HG02970 (cell line): Measurements from ENCODE around the gene KRTAP10-9.
"Not testable (repeated sequence)": the region's sequence is repeated elsewhere in the genome, so short reads cannot be mapped to it uniquely, and the experiment has no call there.

ENCODE experiments used
- ATAC-seq: cut with Tn5 transposase; IDR thresholded peaks from one replicate; pipeline ENCODE4 v1.9.1; 2021; ENCODE audit warnings: mild to moderate bottlenecking, moderate library complexity, moderate number of reproducible peaks; ENCODE audit not compliant: unreplicated experiment, low FRiP score

Gene KRTAP10-9

GRCh38 chr21:44626673-44627143 lies at the start of gene KRTAP10-9:
KRTAP10-9 (plus strand) TSS chr21:44627093; CDS start chr21:44627172, 79 bp downstream.
- ATAC-seq, result no peak

- no peak for ATAC-seq
These were observed 48.4 kb upstream of the KRTAP10-9 start for GRCh38 chr21:44578371-44579055.

GRCh38 chr21:44579056-44579832 lies 47.6 kb upstream of the KRTAP10-9 start:
- no peak for ATAC-seq

GRCh38 chr21:44579833-44580144 lies 47.1 kb upstream of the KRTAP10-9 start:
- ATAC-seq, result no peak

- ATAC-seq, result not testable (repeated sequence)
These were observed 46.6 kb upstream of the KRTAP10-9 start, which contains the start of gene KRTAP10-5 for GRCh38 chr21:44580231-44580821. KRTAP10-5 (minus strand) TSS chr21:44580604; CDS start chr21:44580578, 26 bp downstream.

GRCh38 chr21:44581158-44581557 lies 45.7 kb upstream of the KRTAP10-9 start:
- ATAC-seq, result no peak

- ATAC-seq, result no peak
These were observed 44.8 kb upstream of the KRTAP10-9 start for GRCh38 chr21:44582055-44582454.

GRCh38 chr21:44583089-44583799 lies 43.6 kb upstream of the KRTAP10-9 start:
- no peak for ATAC-seq

- ATAC-seq, result no peak
These were observed 43.1 kb upstream of the KRTAP10-9 start for GRCh38 chr21:44583800-44584147.

- no peak for ATAC-seq
These were observed 41.0 kb upstream of the KRTAP10-9 start for GRCh38 chr21:44585892-44586291.

- no peak for ATAC-seq
These were observed 37.8 kb upstream of the KRTAP10-9 start for GRCh38 chr21:44589094-44589493.

- no peak for ATAC-seq
These were observed 37.1 kb upstream of the KRTAP10-9 start for GRCh38 chr21:44589586-44590305.

GRCh38 chr21:44590311-44590721 lies 36.6 kb upstream of the KRTAP10-9 start:
- ATAC-seq, result no peak

GRCh38 chr21:44590897-44591800 lies 35.7 kb upstream of the KRTAP10-9 start:
- ATAC-seq, result not testable (repeated sequence)

GRCh38 chr21:44591801-44592130 lies 35.1 kb upstream of the KRTAP10-9 start:
- not testable (repeated sequence) for ATAC-seq

GRCh38 chr21:44592446-44593311 lies 34.2 kb upstream of the KRTAP10-9 start, which contains the start of gene KRTAP10-6:
KRTAP10-6 (minus strand) TSS chr21:44592505; CDS start chr21:44592484, 21 bp downstream.
- no peak for ATAC-seq

GRCh38 chr21:44593598-44594405 lies 33.1 kb upstream of the KRTAP10-9 start:
- no peak for ATAC-seq
